Measurements from ENCODE around the gene TMEM167B.

GRCh38 chr1:109142260-109142659 lies 51.7 kb downstream of the TMEM167B start:
- TF ChIP-seq EZH2phosphoT487 (IDR thresholded peaks at IDR 0.05; ENCODE audit: insufficient read depth, low read depth) (no peak), EZH2 (IDR thresholded peaks at IDR 0.05; ENCODE audit: insufficient read depth, poor library complexity, severe bottlenecking) (no peak)

All from GM23248 (cell line).